Neuron (in vitro differentiated cells): ENCODE data around the gene STOX2.

Experiments used
- H2AFZ ChIP-seq: one replicate; pipeline ENCODE4 v1.6.1; 2013; ENCODE audit warnings: low read depth, mild to moderate bottlenecking, inconsistent platforms, low read length, moderate library complexity
- H3K27me3 ChIP-seq: one replicate; pipeline ENCODE4 v1.6.1; 2013; ENCODE audit warnings: low read length; ENCODE audit not compliant: insufficient read depth
- H3K36me3 ChIP-seq: one replicate; pipeline ENCODE4 v1.6.1; 2013; ENCODE audit warnings: low read length; ENCODE audit not compliant: insufficient read depth
- H3K4me1 ChIP-seq: one replicate; pipeline ENCODE4 v1.6.1; 2013; ENCODE audit warnings: low read length; ENCODE audit not compliant: insufficient read depth
- H3K4me3 ChIP-seq: 2 replicates; pipeline ENCODE4 v1.5.1; 2013; ENCODE audit warnings: mild to moderate bottlenecking, low read length, moderate library complexity
- H3K9me3 ChIP-seq: one replicate; pipeline ENCODE4 v1.6.1; 2013; ENCODE audit warnings: low read length

Gene STOX2

GRCh38 chr4:183986291-183986970 lies 81.3 kb downstream of the STOX2 start:
- no peak overlapping the region for H2AFZ ChIP-seq
- no peak overlapping the region for H3K4me3 ChIP-seq
- H3K4me1 ChIP-seq: peaks cover 36% of the 10 kb centered on the region
- no peaks in the 10 kb centered on the region for H3K9me3 ChIP-seq
- H3K36me3 ChIP-seq: peaks cover 8% of the 10 kb centered on the region
- H3K27me3 ChIP-seq: no peaks in the 10 kb centered on the region

- Histone ChIP-seq H3K36me3 (peaks cover 10% of the 10 kb centered on the region), H3K9me3 (no peaks in the 10 kb centered on the region), H2AFZ (no peak overlapping the region), H3K27me3 (no peaks in the 10 kb centered on the region), H3K4me3 (peak overlapping the region; percentile 49), H3K4me1 (peaks cover 36% of the 10 kb centered on the region)
Observed at GRCh38 chr4:183986971-183987946, 82.2 kb downstream of the STOX2 start.

- H3K27me3 ChIP-seq: no peaks in the 10 kb centered on the region
- H3K4me1 ChIP-seq: peaks cover 36% of the 10 kb centered on the region
- peak overlapping the region; percentile 49 for H3K4me3 ChIP-seq
- no peaks in the 10 kb centered on the region for H3K9me3 ChIP-seq
- peaks cover 14% of the 10 kb centered on the region for H3K36me3 ChIP-seq
- no peak overlapping the region for H2AFZ ChIP-seq
Observed at GRCh38 chr4:183987987-183988392, 82.9 kb downstream of the STOX2 start.

- Histone ChIP-seq H3K4me3 (peak overlapping the region; percentile 49), H3K36me3 (peaks cover 14% of the 10 kb centered on the region), H3K4me1 (peaks cover 36% of the 10 kb centered on the region), H3K9me3 (no peaks in the 10 kb centered on the region), H2AFZ (no peak overlapping the region), H3K27me3 (no peaks in the 10 kb centered on the region)
Observed at GRCh38 chr4:183988874-183989273, 83.8 kb downstream of the STOX2 start.

- no peak overlapping the region for H3K4me3 ChIP-seq
- H2AFZ ChIP-seq: no peak overlapping the region
- H3K4me1 ChIP-seq: peaks cover 36% of the 10 kb centered on the region
- H3K36me3 ChIP-seq: peaks cover 10% of the 10 kb centered on the region
- no peaks in the 10 kb centered on the region for H3K9me3 ChIP-seq
- H3K27me3 ChIP-seq: no peaks in the 10 kb centered on the region
Observed at GRCh38 chr4:183989461-183989860, 84.4 kb downstream of the STOX2 start.

- Histone ChIP-seq H3K36me3 (peaks cover 10% of the 10 kb centered on the region), H3K4me3 (no peak overlapping the region), H3K27me3 (no peaks in the 10 kb centered on the region), H2AFZ (no peak overlapping the region), H3K9me3 (no peaks in the 10 kb centered on the region), H3K4me1 (peaks cover 36% of the 10 kb centered on the region)
Observed at GRCh38 chr4:183989931-183990330, 84.8 kb downstream of the STOX2 start.

- no peak overlapping the region for H2AFZ ChIP-seq
- H3K36me3 ChIP-seq: peaks cover 15% of the 10 kb centered on the region
- no peak overlapping the region for H3K4me3 ChIP-seq
- H3K27me3 ChIP-seq: no peaks in the 10 kb centered on the region
- H3K4me1 ChIP-seq: peaks cover 12% of the 10 kb centered on the region
- no peaks in the 10 kb centered on the region for H3K9me3 ChIP-seq
Observed at GRCh38 chr4:183993676-183994075, 88.6 kb downstream of the STOX2 start.

GRCh38 chr4:183995570-183995969 lies 90.5 kb downstream of the STOX2 start:
- Histone ChIP-seq H3K36me3 (peaks cover 26% of the 10 kb centered on the region), H3K4me3 (no peak overlapping the region), H3K4me1 (no peaks in the 10 kb centered on the region), H3K9me3 (peaks cover 3% of the 10 kb centered on the region), H3K27me3 (no peaks in the 10 kb centered on the region), H2AFZ (no peak overlapping the region)

- Histone ChIP-seq H2AFZ (no peak overlapping the region), H3K9me3 (peaks cover 3% of the 10 kb centered on the region), H3K4me1 (no peaks in the 10 kb centered on the region), H3K36me3 (peaks cover 39% of the 10 kb centered on the region), H3K27me3 (no peaks in the 10 kb centered on the region), H3K4me3 (no peak overlapping the region)
Observed at GRCh38 chr4:183996868-183997267, 91.8 kb downstream of the STOX2 start.

GRCh38 chr4:183999435-183999834 lies 94.3 kb downstream of the STOX2 start:
- no peak overlapping the region for H3K4me3 ChIP-seq
- H2AFZ ChIP-seq: no peak overlapping the region
- H3K9me3 ChIP-seq: peaks cover 6% of the 10 kb centered on the region
- no peaks in the 10 kb centered on the region for H3K27me3 ChIP-seq
- peaks cover 49% of the 10 kb centered on the region for H3K36me3 ChIP-seq
- H3K4me1 ChIP-seq: no peaks in the 10 kb centered on the region

GRCh38 chr4:184000457-184001396 lies 95.6 kb downstream of the STOX2 start:
- Histone ChIP-seq H3K4me1 (no peaks in the 10 kb centered on the region), H2AFZ (no peak overlapping the region), H3K4me3 (no peak overlapping the region), H3K9me3 (peaks cover 11% of the 10 kb centered on the region), H3K36me3 (peaks cover 54% of the 10 kb centered on the region), H3K27me3 (no peaks in the 10 kb centered on the region)

- peaks cover 73% of the 10 kb centered on the region for H3K36me3 ChIP-seq
- H3K9me3 ChIP-seq: peaks cover 21% of the 10 kb centered on the region
- H3K4me1 ChIP-seq: no peaks in the 10 kb centered on the region
- H3K27me3 ChIP-seq: no peaks in the 10 kb centered on the region
- H3K4me3 ChIP-seq: no peak overlapping the region
- H2AFZ ChIP-seq: no peak overlapping the region
Observed at GRCh38 chr4:184003433-184003832, 98.3 kb downstream of the STOX2 start.
